GM19463 (cell line): Measurements from ENCODE around the gene CLPTM1L.
"Not testable (repeated sequence)": the region's sequence is repeated elsewhere in the genome, so short reads cannot be mapped to it uniquely, and the experiment has no call there.

Source experiments
- ATAC-seq: cut with Tn5 transposase; IDR thresholded peaks from one replicate; pipeline ENCODE4 v1.9.1; 2021; ENCODE audit warnings: mild to moderate bottlenecking, moderate library complexity; ENCODE audit not compliant: unreplicated experiment

The CLPTM1L gene

DNA sequence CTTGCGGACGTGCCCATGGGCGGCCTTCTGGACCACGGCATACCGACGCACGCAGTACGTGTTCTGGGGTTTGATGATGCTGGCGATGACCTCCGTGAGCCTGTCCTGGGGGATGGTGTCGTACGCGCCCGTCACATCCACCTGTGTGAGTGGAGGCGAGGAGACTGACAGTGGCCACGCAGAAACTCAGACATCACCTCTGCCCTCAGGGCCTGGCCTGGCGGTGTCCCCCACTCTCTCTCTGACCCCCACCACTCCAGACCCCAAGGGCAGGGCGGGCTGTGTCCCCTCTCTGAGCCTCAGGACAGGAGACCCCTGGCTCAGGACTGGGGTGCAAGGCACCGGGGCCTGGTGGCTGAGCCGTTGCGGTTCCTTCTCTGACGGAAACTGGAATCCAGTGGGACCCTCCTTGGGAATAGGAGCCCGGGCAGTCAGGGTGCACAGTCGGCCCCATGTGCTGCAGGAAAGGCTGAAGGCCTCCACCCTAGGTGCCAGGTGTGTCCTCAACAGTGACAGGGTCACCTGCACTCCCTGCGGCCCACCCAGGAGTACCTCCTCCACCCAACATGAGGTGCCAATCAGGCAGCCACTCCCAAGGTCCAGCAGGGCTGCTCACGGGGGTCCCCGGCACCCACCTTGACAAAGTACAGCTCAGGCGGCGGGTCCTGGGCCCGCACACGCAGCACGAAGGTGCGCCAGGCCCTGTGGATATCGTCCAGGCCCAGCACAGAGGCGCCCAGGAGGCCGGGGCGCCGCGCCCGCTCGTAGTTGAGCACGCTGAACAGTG, 66.0 kb downstream of the CLPTM1L start:
- no peak for ATAC-seq

DNA sequence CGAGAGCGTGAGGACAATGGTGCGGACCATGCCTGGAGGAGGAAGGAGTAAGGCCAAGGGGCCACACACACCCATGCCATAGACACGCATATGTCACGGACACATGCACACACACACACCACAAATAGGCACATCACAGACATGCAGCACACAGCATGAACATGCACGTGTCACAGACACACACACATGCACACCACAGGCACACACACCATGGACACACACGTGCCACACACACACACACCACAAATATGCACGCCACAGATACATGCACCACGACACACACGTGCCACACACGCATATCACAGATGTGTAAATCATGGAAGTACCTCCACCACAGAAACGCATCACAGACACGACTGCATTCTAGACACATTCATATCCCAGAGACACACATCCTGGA, 66.7 kb downstream of the CLPTM1L start:
- ATAC-seq = no peak

DNA sequence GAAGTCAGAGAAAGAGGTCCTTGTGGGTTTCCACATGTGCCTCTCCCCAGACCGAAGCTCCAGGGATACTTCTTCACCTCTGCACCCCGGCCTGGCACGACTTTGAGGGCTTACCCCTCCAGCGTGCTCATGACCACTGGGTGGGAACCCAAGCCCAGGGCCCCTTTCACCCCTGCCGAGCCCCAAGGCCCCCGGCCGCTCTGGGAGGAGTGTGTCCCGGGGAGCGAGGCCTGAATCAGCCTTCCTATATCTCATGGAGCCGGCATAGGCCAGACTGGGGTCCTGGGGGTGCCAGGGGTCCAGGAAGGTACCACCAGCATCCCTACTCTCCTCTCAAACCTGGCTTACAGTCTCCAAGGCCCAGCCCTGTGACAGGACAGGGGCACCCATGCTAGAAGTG, 67.1 kb downstream of the CLPTM1L start:
- ATAC-seq = no peak

DNA sequence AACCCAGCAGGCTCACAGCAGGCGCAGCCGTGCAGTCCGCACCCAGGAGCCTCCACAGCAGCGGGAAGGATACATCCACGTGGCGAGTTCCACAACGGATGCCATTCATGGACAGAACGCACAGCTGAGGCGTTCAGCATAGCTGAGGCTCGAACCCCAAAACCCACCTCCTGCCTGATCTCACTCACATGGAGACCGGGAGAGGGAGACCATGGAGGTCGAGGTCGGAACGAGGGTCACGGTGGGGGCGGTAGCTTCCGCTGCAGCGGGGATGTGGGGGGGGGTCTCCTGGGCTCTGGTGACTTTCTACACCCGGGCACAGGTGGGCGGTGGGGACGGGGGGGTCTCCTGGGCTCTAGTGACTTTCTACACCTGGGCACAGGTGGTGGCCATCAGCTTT, 67.6 kb downstream of the CLPTM1L start:
- no peak for ATAC-seq

DNA sequence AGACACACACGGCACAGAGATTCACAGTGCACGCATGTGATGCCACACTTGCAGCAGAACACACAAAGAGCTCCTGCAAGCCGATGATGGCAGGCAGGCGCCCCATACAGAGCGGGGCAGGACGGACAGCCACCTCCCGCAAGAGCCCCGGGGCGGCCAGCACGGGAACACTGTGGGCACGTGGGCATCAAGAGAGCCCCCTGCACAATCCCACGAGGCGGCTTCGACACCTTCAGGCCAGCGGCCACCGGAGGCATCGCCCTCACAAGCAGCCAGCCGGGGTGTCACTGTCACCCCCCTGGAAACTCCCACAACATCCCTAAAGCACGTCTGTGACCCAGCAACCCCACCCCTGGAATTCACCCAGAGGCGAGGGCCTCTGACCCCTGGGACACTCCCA, 68.0 kb downstream of the CLPTM1L start:
- no peak for ATAC-seq

DNA sequence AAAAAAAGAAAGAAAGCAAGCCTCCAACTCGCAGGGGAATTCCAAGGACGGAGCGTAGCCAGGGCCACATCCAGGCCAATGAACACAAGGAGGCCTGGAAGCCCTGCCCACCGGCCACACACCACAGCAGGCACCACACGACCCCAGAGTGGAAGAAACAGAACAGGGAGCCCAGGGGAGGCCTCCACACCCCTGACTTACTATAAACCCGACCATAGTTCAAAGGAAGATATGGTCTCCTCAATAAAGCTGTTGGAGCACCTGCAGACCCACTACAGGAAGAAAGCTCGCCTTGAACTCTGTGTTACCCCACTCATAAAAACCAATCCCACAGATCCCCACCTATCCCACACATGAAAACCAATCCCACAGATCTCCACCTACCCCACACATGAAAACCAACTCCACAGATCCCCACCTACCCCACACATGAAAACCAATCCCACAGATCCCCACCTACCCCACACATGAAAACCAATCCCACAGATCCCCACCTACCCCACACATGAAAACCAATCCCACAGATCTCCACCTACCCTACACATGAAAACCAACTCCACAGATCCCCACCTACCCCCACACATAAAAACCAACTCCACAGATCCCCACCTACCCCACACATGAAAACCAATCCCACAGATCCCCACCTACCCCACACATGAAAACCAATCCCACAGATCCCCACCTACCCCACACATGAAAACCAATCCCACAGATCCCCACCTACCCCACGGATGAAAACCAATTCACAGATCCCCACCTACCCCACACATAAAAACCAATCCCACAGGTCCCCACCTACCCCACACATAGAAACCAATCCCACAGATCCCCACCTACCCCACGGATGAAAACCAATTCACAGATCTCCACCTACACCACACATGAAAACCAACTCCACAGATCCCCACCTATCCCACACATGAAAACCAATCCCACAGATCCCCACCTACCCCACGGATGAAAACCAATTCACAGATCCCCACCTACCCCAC, 69.2 kb downstream of the CLPTM1L start:
- ATAC-seq = not testable (repeated sequence)

DNA sequence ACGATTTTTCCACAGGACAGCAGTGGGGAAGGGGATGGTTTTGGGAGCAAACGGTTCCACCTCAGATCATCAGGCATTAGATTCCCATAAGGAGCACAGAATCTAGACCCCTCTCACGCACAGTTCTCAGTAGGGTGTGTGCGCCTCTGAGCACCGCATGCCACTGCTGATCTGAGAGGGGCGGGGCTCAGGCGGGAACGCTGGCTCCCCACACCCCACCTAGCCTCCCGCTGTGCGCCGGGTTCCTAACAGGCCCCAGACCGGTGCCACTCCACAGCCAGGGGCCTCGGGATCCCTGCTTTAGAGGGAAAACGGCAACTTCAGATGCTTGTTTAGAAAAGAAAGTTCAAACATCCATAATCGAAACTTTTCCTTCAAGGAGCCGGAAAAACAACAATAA, 70.4 kb downstream of the CLPTM1L start:
- ATAC-seq = no peak

DNA sequence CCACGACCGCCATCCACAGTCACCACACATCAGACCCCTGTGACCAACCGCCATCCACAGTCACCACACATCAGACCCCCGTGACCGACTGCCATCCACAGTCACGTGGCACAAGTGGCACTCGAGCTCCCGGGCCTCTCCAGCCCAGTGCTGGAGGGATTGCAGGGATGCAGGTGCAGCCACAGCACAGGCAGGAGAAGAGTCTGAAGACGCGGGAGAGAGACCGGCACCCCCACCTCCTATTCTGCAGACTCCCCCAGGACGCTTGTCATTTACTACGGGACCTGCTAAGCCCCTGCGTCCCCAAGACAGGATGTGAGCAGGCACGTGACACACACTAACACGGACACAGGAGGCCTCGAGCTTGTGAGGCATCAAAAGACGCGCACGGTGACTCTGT, 71.2 kb downstream of the CLPTM1L start:
- ATAC-seq = no peak

DNA sequence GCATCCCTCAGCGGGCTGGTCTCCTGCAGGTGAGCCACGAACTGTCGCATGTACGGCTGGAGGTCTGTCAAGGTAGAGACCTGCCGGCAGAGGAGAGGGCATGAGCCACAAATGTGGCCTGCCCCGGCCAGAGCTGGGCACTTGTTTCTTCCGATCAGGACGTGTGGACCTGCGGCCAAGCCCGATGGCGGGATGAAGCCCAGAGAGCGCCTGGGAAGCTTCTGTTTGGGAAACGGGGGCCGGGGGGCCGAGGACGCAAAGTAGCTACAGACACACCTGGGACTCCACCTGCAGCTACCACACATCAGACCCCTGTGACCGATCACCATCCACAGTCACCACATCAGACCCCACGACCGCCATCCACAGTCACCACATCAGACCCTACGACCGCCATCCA, 72.7 kb downstream of the CLPTM1L start:
- no peak for ATAC-seq

DNA sequence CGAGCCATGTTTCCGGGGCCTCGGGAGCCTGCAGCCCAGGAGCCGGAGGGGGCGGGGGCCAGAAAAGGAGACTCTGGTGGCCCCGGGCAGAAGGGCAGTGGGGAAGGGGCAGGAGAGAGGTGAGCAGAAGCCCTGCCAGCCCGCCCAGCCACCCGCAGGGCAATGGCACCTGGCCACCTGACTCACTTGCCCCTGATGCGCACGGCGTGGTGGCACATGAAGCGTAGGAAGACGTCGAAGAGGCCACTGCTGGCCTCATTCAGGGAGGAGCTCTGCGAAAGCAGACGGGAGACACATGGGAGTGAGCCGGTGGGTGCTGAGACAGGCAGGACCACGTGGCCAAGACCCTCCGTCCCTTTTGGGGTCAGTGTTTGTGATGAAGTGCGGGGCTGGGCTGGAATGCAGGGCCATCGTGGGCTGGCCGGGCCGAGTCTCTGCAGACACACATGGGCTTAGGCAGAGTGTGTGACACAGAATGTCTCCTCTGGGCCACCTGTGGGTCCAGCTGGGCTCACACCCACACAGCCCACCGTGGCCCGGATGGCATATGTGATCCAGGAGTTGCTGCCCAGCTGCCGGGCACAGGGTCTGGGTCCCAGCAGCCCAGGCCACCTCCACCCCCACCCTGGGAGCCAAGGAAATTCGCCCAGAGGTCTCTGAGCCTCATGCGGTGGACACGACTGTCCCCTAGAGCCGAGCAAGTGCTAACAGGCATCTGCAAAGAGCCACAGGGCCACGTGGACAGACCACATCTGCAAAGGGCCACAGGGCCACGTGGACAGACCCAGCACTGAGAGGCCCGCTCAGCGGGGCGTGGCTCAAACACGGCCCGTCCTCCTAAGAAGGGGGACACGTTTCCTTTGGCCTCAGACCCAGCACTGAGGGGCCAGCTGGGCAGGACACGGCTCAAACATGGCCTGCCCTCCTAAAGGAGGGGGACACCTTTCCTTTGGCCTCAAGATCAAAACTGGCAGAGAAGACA, 73.7 kb downstream of the CLPTM1L start:
- ATAC-seq = no peak

DNA sequence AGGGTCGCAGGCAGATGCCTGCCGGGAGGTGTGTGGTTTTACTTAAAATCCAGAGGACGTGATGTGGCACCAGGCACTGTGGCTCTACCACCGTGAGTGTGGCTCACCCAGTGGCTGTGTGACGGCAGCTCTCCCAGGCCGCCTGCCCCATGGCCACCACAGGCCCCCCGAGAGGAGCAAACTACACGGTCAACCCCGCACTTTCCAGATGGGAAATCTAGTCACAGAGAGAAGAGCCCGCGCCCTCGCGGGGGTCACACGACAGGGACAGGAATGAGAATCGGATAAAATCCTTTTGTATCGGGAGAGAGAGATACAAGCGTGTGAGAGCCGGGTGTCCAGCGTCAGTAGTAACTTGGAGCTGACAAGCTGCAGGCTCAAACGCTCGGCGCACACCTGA, 74.5 kb downstream of the CLPTM1L start:
- ATAC-seq = no peak

DNA sequence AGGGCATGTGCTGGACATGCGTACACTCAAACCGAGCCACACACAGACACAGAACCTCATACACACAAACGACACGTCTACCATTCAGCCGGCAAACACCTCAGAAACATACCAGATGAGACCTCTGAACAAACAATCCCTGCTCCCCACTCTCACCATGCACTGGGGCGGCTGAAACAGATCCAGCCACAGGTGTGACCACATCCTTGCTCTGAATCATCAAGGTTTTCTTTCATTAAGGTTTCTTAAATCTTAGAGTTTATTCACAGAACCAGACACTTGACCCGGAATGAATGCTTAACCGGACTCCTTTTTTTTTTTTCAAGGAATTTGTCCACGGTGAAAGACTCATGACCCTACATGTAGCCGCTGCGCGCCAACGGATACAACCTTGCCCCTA, 76.2 kb downstream of the CLPTM1L start:
- no peak for ATAC-seq

DNA sequence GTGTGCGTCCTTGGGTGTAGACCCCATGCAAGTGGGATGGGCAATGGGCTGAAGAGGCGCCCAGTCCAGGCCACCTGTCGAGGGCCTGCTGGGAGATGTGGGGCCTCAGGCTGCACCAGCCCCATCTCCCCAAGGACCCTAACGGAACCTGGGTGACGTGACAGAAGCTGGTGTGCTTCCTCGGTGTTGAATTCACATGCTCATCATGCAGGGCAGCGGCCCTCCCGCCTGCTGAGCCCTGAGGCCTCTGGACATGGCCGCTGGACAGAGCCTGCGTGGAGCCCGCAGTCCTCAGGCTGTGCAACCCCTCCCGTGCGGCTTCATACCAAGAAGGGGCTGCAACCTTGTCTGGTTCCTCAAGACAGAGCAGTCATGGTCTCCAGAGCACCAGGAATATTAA, 76.8 kb downstream of the CLPTM1L start:
- ATAC-seq = no peak
